CD4-positive, alpha-beta T cell treated with Interleukin-6 at 100 ng/mL for 8 hours (primary cell): ENCODE results near the gene SPEG.
A peak's percentile ranks its signal among the peaks of the same experiment; 100 is the strongest.

ENCODE experiments used
- DNase-seq: peaks from one replicate; pipeline ENCODE4 v3.0.0-alpha.2; 2020; ENCODE audit warnings: mixed read lengths, low spot score

SPEG gene

DNA sequence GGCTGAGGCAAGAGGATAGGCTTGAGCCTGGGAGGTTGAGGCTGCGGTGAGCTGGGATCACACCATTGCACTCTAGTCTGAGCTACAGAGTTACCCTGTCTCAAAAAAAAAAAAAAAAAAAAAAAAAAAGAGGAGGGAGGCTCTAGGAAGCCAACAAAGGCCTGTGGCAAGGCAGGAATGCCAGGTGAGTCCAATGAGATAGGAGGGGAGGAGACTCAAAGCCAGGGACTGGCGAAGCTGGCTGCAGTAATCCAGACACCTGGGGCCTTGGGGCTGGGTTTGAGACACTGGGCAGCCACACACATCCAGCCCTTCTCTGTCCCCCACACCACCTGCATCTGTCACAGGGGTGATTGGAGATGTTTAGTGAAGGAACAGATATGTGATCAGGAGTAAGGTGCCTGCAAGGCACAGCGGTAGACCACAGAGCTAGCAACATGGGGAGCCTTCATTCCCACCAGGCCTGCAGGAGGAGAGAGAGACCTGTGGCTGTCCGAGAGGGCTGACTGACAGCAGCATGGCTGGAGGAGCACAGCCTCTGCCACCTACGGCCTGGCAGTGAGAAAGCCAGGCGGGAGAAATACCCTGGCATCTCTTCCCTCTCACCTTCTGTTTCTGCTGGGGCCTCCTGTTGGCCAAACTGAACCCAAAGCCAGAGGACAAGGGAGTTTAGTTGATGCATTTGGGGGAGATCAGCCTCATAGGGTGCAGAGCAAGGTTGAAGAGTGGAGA, 99.5 kb downstream of the SPEG start:
- no peak for DNase-seq

GRCh38 chr2:219536425-219536824, 101.8 kb downstream of the SPEG start:
- DNase-seq = no peak

GRCh38 chr2:219536967-219537366, 102.3 kb downstream of the SPEG start:
- no peak for DNase-seq

DNA sequence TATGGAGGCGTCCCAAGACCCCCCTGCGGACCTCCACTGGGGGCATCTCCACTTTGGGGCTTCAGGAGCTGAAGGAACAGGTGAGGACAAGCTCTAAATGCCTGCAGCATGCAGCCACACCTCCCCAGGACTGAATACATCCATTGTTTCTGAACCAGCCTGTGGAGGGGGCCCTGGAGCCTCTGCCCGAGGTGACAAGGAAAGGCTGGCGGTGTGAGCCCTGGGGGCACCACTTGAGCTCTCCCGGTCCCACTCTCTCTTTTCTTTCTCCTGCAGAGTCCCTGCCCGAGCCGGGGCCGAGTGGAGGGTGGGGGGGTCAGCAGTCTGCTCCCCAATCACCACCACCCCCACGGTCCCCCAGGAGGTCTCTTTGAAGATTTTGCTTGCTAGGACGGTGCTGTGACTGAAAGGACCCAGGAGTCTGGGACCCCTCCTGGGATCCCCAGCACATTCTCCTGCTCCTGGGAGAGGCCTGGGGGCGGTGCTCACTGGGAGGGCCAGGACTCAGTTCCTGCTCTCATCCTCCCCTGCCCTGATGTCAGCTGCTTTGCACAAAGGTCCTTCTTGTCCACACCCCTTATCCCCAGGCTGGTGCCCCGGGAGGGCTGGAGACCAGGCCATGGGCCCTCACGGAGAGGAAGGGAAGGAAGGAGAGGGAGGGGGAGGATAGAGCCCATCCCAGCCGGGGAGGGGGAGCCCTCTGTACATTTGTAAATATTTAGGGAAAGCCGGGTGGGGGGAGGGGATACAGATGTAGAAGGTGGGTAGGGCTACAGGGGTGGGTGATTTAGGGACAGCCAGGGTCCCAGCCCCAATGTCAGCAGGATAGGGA, 103.2 kb downstream of the SPEG start:
- no peak for DNase-seq

DNA sequence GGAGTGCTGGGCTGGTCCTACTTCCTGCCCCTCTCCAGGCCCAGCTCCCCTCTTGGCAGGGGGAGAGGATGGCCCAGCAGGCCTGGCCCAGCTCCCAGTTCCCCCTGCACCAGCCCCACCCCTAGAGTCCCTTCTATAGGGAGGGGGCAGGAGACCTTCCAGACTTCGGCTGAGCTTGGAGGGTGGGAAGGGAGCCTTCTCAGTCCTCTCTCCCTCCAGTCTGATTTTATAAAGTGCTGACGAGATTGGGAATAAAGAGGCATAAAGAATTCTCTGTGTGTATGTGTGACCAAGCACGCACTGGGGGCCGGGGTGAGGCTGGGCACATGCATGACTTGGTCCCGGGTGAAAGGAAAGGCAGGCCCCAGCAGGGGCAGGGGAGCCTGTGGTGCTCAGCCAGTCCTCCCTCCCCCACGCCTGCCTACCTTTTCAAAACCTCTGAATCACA, 103.9 kb downstream of the SPEG start:
- DNase-seq = no peak

DNA sequence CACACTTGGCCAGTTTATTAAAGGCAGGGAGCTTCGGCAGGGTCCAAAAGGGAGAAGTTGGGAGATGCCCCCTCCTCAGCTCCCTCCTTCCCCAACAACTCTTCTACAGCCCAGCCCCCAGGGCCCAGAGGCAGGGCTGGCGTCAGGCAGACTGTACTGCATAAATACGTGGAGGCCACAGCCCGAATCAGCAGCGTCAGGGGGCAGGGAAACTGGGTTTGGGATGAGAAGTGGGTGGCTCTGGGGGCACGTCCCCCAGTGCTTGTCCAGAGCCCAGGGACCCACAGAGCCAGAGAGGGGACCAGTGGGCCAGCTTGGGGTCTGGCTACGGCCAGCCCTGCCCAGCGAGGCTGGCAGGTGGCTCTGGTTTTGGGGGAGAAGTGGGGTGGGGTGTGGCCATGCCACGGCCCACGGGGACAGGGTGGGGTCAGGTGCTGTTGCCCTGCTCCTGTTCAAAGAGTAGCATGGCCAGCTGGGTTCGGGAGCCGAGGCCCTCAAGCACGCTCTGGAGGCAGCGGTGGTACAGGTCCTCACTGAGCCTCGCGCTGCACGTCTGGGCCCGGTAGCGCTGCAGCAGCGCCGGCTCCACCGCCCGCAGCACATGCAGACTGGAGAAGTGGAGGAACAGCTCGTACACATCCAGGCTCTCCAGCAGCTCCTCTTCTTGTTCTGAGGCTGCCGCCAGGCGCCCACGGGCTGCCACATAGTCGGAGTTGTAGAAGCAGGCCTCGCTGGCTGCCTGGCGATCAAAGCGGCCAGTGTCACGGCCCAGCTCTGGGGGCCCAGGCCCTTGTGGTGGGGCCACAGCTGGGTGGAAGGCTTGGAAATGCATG, 104.5 kb downstream of the SPEG start:
- no peak for DNase-seq

GRCh38 chr2:219539926-219540678, 105.5 kb downstream of the SPEG start:
- no peak for DNase-seq

DNA sequence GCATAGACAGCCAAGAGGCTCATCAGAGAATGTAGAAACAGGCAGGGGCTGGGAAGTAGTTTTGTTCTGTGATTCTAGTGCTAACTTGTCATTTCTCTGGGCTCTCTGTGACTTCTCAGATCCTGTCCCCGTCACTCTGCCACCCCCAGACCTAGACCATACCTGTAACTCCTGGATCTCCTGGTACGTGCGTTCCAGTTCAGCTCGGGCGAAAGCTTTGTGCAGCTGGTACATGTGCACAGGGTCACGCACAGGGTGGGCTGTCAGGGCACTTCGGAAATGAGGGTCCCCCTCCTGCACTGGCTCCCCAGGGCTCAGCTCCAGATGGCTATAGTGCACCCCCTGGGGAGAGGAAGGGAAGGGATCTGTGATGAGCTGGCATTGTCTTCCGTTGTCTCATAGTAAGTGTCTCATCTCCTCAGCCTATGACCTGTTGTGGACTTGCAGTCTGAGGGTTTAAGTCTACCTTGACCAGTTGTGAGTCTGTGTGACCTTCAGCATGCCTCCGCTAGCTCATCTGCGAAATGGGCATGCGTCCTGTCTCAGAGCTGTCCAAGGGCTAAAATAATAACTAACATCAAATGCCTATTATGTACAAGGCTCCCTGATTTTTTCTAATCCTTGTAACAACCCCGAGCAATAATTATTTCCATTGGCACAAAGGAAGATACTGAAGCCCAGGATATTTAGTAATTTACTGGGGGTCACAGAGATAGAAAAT, 106.3 kb downstream of the SPEG start:
- DNase-seq = no peak

DNA sequence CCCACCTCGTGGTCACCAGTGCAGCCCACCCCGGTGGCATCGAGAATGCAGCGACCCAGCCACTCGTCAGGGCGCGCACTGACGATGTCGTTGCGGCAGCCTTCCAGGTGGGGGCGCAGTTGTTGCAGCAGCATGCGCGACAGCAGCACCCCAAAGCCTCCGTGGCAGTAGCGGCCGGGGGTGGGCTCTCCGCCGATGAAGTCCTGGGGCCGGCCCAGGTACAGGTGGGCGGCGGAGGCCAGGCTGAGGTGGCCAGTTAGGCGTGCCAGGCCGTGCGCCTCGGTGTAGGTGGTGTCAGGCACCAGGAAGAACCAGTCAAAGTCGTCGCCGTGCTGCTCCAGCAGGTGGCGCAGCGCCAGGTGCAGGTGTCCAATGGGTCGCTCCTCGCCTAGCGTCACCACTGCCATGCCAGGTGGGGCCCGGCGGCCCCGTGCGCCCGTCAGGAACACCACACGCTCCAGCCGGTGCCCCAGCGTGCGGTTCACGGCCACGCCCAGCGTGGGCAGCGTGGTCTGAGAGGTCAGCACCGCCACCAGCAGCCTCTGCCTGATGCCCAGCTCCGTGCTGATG, 107.1 kb downstream of the SPEG start:
- DNase-seq = peak; percentile 85

- DNase-seq = no peak
These were observed 108.4 kb downstream of the SPEG start for GRCh38 chr2:219542931-219543595.

GRCh38 chr2:219543596-219544358, 109.1 kb downstream of the SPEG start, which contains the start of the genes CHPF and TMEM198:
TSS of gene CHPF (minus strand) at chr2:219543809. CDS start at chr2:219543538, 271 bp downstream.
TSS of gene TMEM198 (plus strand) at chr2:219544028. CDS start at chr2:219544728, 700 bp downstream.
- peak; percentile 96 for DNase-seq

GRCh38 chr2:219544567-219544966, 109.9 kb downstream of the SPEG start:
- DNase-seq = no peak

DNA sequence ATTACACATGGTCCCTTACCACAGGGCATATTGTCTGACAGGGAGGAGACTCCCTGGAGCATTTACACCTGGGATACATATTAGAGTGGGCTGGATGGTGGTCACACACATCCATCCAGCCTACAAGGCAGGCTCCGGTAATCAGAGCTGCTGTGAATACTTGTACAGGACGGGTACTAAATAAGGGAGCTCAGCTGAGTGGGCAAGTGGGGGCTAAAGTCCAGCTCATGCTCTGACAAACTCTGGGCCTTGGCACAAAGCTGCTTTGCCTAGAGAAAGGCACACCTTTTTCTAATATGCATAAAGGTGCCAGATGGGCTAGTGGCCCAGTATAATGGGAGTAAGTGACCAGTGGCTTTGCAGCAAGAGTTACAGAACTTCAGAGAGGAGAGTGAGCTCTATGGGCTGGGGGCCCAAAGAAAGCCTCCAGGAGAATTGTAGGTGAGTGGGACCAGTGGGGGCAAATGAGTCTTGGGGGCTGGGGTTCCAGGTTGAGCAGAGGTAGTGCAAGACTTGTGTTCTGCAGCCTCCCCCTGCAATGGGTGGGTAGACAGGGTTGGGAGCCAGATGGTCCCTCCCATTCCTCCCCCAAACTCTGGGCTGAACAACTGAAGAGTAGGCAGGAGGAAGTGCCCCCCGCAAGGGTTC, 110.8 kb downstream of the SPEG start:
- no peak for DNase-seq

DNA sequence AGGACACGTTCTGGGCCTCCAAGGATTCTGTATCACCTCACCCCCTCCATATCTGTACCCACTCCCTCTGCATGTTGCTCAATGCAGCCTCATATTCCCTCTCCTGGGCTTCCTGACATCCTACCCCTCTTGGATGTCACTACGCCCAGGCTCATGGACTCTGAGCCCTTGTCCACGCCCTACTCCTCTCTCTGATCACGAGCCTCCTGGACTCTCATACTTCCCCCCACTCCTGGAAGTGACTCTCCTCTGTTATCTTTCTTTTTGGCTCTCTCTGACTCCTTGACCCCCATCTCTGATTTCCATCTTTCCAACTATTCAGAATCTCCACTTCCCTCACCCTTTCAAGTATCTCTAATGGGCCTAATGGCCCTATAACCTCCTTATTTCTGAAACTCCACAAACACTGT, 111.3 kb downstream of the SPEG start:
- DNase-seq = no peak

GRCh38 chr2:219547621-219548020, 113.0 kb downstream of the SPEG start:
- no peak for DNase-seq
